K562 (cell line): Measurements from ENCODE around the gene KIF20B. TPM values are rescaled to one million over a fixed set of nuclear protein-coding genes. Genes with fewer than 3 reads are reported as not detected.

Source experiments
- ATAC-seq: fragments of 200-7000 bp; cut with Tn5 transposase; 3 replicates; pipeline ENCODE4 v1.9.1; 2020; ENCODE audit warnings: moderate library complexity
- Bru-seq: library from RNA; stranded (reverse); fragments of 400-500 nt; gene quantifications from one replicate; lab custom pipeline; 2021; lab: Mats Ljungman, UMichigan
- BruChase-seq, 2 experiments: library from RNA; stranded (reverse); fragments of 400-500 nt; gene quantifications; one replicate each; lab custom pipeline; 2021; lab: Mats Ljungman, UMichigan
- BruUV-seq: library from RNA; stranded (reverse); fragments of 400-500 nt; replicated peaks from 2 replicates; lab custom pipeline; 2021; lab: Mats Ljungman, UMichigan
- CTCF ChIA-PET: fragments of 300-600 bp; formaldehyde crosslinking; extraction: SDS; loops from one replicate; lab custom pipeline; 2021; ENCODE audit warnings: low intra/inter-chr PET ratio; lab: Yijun Ruan, JAX
- POLR2A ChIA-PET: fragments of 300-600, 350-650 bp; sonication (Branson Sonifier 250); formaldehyde crosslinking; extraction: SDS; loops from one replicate; lab custom pipeline; 2021; ENCODE audit warnings: antibody characterized with exemption, inconsistent platforms; lab: Yijun Ruan, JAX
- DNase-seq, 4 experiments: peaks; one replicate each; pipeline versions ENCODE4 v3.0.0 to v3.0.0-alpha.2; 2011 to 2018; ENCODE audit warnings: low spot score in 3 of 4, mixed read lengths in 3 of 4; ENCODE audit errors: extremely low read depth in 1 of 4
- FAIRE-seq: peaks from 2 replicates; lab custom pipeline; 2011; peaks lifted over from hg19 to GRCh38; lab: Jason Lieb, UNC
- H2AFZ ChIP-seq: 2 replicates; pipeline ENCODE4 v1.6.0; 2011; ENCODE audit warnings: low read depth, low read length, control low read depth, inconsistent platforms
- H3K27ac ChIP-seq: fragments of 200-600 bp; 3 replicates; pipeline ENCODE4 v1.8.0; 2011; ENCODE audit warnings: low read depth, mild to moderate bottlenecking, control low read depth, inconsistent platforms, low read length, moderate library complexity, mixed read lengths; ENCODE audit errors: extremely low read depth
- H3K27me3 ChIP-seq, 2 experiments: fragments of 300-600 bp in 1 of 2; 2 replicates in 1 of 2; 3 replicates in 1 of 2; pipeline versions ENCODE4 v1.6.0 to v1.8.0; 2011; ENCODE audit warnings: inconsistent platforms in 2 of 2, low read length in 2 of 2, mild to moderate bottlenecking in 1 of 2, mixed read lengths in 1 of 2, moderate library complexity in 1 of 2; ENCODE audit not compliant: control insufficient read depth in 2 of 2, insufficient read depth in 2 of 2
- H3K36me3 ChIP-seq: fragments of 300-600 bp; 3 replicates; pipeline ENCODE4 v1.8.0; 2011; ENCODE audit warnings: mild to moderate bottlenecking, low read length, inconsistent platforms; ENCODE audit not compliant: control insufficient read depth, insufficient read depth
- H3K4me1 ChIP-seq, 2 experiments: fragments of 200-600 bp in 1 of 2; replicated peaks in 1 of 2; 2 replicates in 1 of 2; 3 replicates in 1 of 2; pipeline versions ENCODE4 v1.5.1 to v1.8.0; 2011; ENCODE audit warnings: inconsistent platforms in 2 of 2, low read length in 2 of 2, mild to moderate bottlenecking in 1 of 2, mixed read lengths in 1 of 2, moderate library complexity in 1 of 2; ENCODE audit not compliant: control insufficient read depth in 2 of 2, insufficient read depth in 2 of 2
- H3K4me2 ChIP-seq: 2 replicates; pipeline ENCODE4 v1.6.1; 2011; ENCODE audit warnings: low read length, control low read depth, inconsistent platforms, mixed read lengths; ENCODE audit not compliant: insufficient read depth
- H3K4me3 ChIP-seq: fragments of 200-600 bp; sonication (generic), shearing (Covaris generic); 2 replicates; pipeline ENCODE4 v1.5.1; 2016; ENCODE audit warnings: control low read depth, inconsistent platforms
- H3K79me2 ChIP-seq: fragments of 200-600 bp; 3 replicates; pipeline ENCODE4 v1.8.0; 2011; ENCODE audit warnings: low read length, inconsistent platforms; ENCODE audit not compliant: control insufficient read depth, insufficient read depth
- H3K9ac ChIP-seq, 2 experiments: 2 replicates each; pipeline versions ENCODE4 v1.6.0 to v1.6.1; 2011; ENCODE audit warnings: low read depth in 2 of 2, low read length in 2 of 2, control low read depth in 1 of 2, inconsistent platforms in 1 of 2, mild to moderate bottlenecking in 1 of 2, mixed read lengths in 1 of 2; ENCODE audit not compliant: insufficient read depth in 1 of 2
- H3K9me1 ChIP-seq: one replicate; pipeline ENCODE4 v1.6.0; 2011; ENCODE audit warnings: inconsistent platforms, mild to moderate bottlenecking, low read length, moderate library complexity; ENCODE audit not compliant: control insufficient read depth, insufficient read depth
- H3K9me3 ChIP-seq: replicated peaks from 2 replicates; pipeline ENCODE4 v1.5.1; 2011; ENCODE audit warnings: low read depth, low read length, inconsistent platforms; ENCODE audit not compliant: control insufficient read depth, insufficient read depth
- H4K20me1 ChIP-seq: replicated peaks from 2 replicates; pipeline ENCODE4 v1.6.1; 2011; ENCODE audit warnings: low read length, inconsistent platforms, mixed read lengths; ENCODE audit not compliant: control insufficient read depth, insufficient read depth
- E2F6 ChIP-seq, 2 experiments: IDR thresholded peaks; 2 replicates each; pipeline ENCODE4 v1.6.1; 2011; ENCODE audit warnings: borderline replicate concordance in 1 of 2, control low read depth in 1 of 2, low read depth in 1 of 2, low read length in 1 of 2, mild to moderate bottlenecking in 1 of 2, mixed read lengths in 1 of 2, moderate library complexity in 1 of 2; ENCODE audit not compliant: insufficient read depth in 1 of 2, insufficient read length in 1 of 2, poor library complexity in 1 of 2, severe bottlenecking in 1 of 2; ENCODE audit errors: extremely low read depth in 1 of 2
- GABPB1 ChIP-seq: sonication (generic); formaldehyde crosslinking; IDR thresholded peaks from 2 replicates; pipeline ENCODE4 v1.8.0; 2022; ENCODE audit warnings: mild to moderate bottlenecking, missing genetic modification reagents
- GATAD2B ChIP-seq: fragments of 450-650 bp; IDR thresholded peaks from 2 replicates; pipeline ENCODE4 v1.6.1; 2017; ENCODE audit warnings: mild to moderate bottlenecking, borderline replicate concordance
- JUN ChIP-seq, 2 experiments: sonication (generic) in 1 of 2; formaldehyde crosslinking in 1 of 2; IDR thresholded peaks; 2 replicates each; pipeline versions ENCODE4 v1.6.1 to v1.8.0; 2012 to 2022; ENCODE audit warnings: borderline replicate concordance in 2 of 2, mild to moderate bottlenecking in 2 of 2, improper control_type of control experiment in 1 of 2, low read depth in 1 of 2, low read length in 1 of 2, missing genetic modification reagents in 1 of 2
- MECOM ChIP-seq: fragments of 250-450 bp; sonication (Bioruptor Pico); IDR thresholded peaks from 2 replicates; pipeline ENCODE4 v1.8.0; 2022; ENCODE audit warnings: inconsistent platforms
- NFE2 ChIP-seq: IDR thresholded peaks from 2 replicates; pipeline ENCODE4 v1.6.1; 2014; ENCODE audit warnings: antibody characterized with exemption, low read depth
- NKRF ChIP-seq: fragments of 450-650 bp; IDR thresholded peaks from 2 replicates; pipeline ENCODE4 v1.6.1; 2016; ENCODE audit warnings: borderline replicate concordance
- SMARCC2 ChIP-seq: fragments of 450-650 bp; IDR thresholded peaks from 2 replicates; pipeline ENCODE4 v1.6.1; 2017; ENCODE audit warnings: antibody characterized with exemption, moderate library complexity, mild to moderate bottlenecking, low read depth
- SUPT5H ChIP-seq: fragments of 450-650 bp; IDR thresholded peaks from 2 replicates; pipeline ENCODE4 v1.6.1; 2016
- ZBTB1 ChIP-seq: sonication (generic); formaldehyde crosslinking; IDR thresholded peaks from 2 replicates; pipeline ENCODE4 v1.8.1; 2023; ENCODE audit warnings: missing genetic modification reagents, low read depth, mild to moderate bottlenecking, borderline replicate concordance
- ZNF134 ChIP-seq: fragments of 250-450 bp; sonication (Bioruptor Pico); conservative IDR thresholded peaks from 2 replicates; pipeline ENCODE4 v1.4.0; 2020
- WGBS: fragments of 100-300 bp; shearing (Covaris generic); methylation state at CpG from one replicate; pipeline ENCODE4 v1.1.6; 2016; ENCODE audit warnings: low coverage, mixed read lengths; ENCODE audit not compliant: insufficient coverage; ENCODE audit errors: missing lambda C conversion rate; 5-methylcytosine and 5-hydroxymethylcytosine counted together
- in situ Hi-C: fragments of 300-500 bp; cut with MboI; formaldehyde crosslinking; loops from 4 replicates; pipeline ENCODE4 v1.15.0; 2018; ENCODE audit warnings: inconsistent platforms, mixed read lengths
- intact Hi-C: fragments of 100-400 bp; cut with micrococcal nuclease; formaldehyde crosslinking; loops from 2 replicates; pipeline ENCODE4 v1.14.2; 2022
- long read RNA-seq, 3 experiments: library from polyadenylated mRNA in 2 of 3; library from RNA in 1 of 3; unstranded in 2 of 3; stranded (forward) in 1 of 3; transcript quantifications; one replicate each; pipeline ENCODE4 v2.0.0, GENCODE V29; 2019 to 2022
- polyA minus RNA-seq, 3 experiments: library from RNA; depleted of rRNA, polyadenylated mRNA; stranded (reverse); fragments of >200 nt; gene quantifications; 2 replicates each; pipeline ENCODE4 v1.2.3, GENCODE V29; 2011
- polyA plus RNA-seq, 8 experiments: library from polyadenylated mRNA; depleted of rRNA in 4 of 8; stranded (reverse) in 5 of 8; unstranded in 3 of 8; fragments of >200 nt; fragmentation: Nextera tagmentation in 2 of 8; fragmentation: Illumina TruSeq in 1 of 8; extraction: Ambion mirVana in 2 of 8; extraction: Trizol in 1 of 8; gene quantifications; 2 replicates each; pipeline versions ENCODE4 v1.2.1 to v1.2.3, GENCODE V29; 2011 to 2014; ENCODE audit warnings: inconsistent platforms in 1 of 8, missing spikeins in 1 of 8
- total RNA-seq, 7 experiments: library from RNA; depleted of rRNA in 6 of 7; stranded (reverse); fragments of >200 nt in 6 of 7; fragmentation: Illumina TruSeq in 2 of 7; extraction: Trizol in 2 of 7; gene quantifications; 2 replicates each; pipeline versions ENCODE4 v1.2.1 to v1.2.3, GENCODE V29; 2011 to 2021; ENCODE audit warnings: low replicate concordance in 1 of 7

The KIF20B gene
- total RNA-seq (2011; cell fraction: chromatin; rRNA removed; ENCODE audit: low replicate concordance): 22.8 and 62.2 TPM in 2 replicates
- 3.0 and 4.6 TPM in 2 replicates for total RNA-seq (2011; cell fraction: nucleolus; rRNA removed)
- 8.4 and 13.4 TPM in 2 replicates for total RNA-seq (2011; cell fraction: nucleoplasm; rRNA removed)
- total RNA-seq (2014; rRNA removed): 16.4 and 18.6 TPM in 2 replicates
- 46.9 and 57.2 TPM in 2 replicates for total RNA-seq (2014; rRNA removed; fragmentation: Illumina TruSeq; extraction: Trizol)
- total RNA-seq (2015; rRNA removed; fragmentation: Illumina TruSeq; extraction: Trizol): 42.4 and 46.3 TPM in 2 replicates
- 45.9 and 47.6 TPM in 2 replicates for total RNA-seq (2021)
- polyA plus RNA-seq (2011; rRNA removed): 14.9 and 19.1 TPM in 2 replicates
- polyA plus RNA-seq (2011; cell fraction: cytosol; rRNA removed): 1.1 and 3.3 TPM in 2 replicates
- polyA plus RNA-seq (2011; cell fraction: nucleus; rRNA removed): 5.9 and 9.0 TPM in 2 replicates
- 13.1 and 18.1 TPM in 2 replicates for polyA plus RNA-seq (2012)
- polyA plus RNA-seq (2014; fragmentation: Illumina TruSeq; extraction: Trizol): 25.1 and 32.2 TPM in 2 replicates
- 10 to 100 TPM; 32.9 to 56.5 TPM for polyA plus RNA-seq (2014; fragmentation: Nextera tagmentation; extraction: Ambion mirVana)
- polyA plus RNA-seq (2014; rRNA removed): 14.6 and 18.7 TPM in 2 replicates
- polyA minus RNA-seq (2011; rRNA and poly(A)+ RNA removed): 49.5 and 66.4 TPM in 2 replicates
- polyA minus RNA-seq (2011; cell fraction: cytosol; rRNA and poly(A)+ RNA removed): 6.5 and 10.0 TPM in 2 replicates
- polyA minus RNA-seq (2011; cell fraction: nucleus; rRNA and poly(A)+ RNA removed): 9.0 and 19.9 TPM in 2 replicates
- percentile 86 among the genes with signal in this experiment for Bru-seq, nascent RNA
- BruChase-seq, experiment 1, labeled RNA remaining after a 2-hour chase: percentile 90 among the genes with signal in this experiment
- BruChase-seq, experiment 2, labeled RNA remaining after a 6-hour chase: percentile 90 among the genes with signal in this experiment
- long read RNA-seq, experiment 1, full-length matches to known transcripts: 2 of 129 reads
- long read RNA-seq, experiment 1, partial matches to known transcripts: 111 of 129 reads
- long read RNA-seq, experiment 1, other reads (novel, unspliced or antisense): 16 of 129 reads
- long read RNA-seq, experiment 2, partial matches to known transcripts: 6 of 16 reads
- long read RNA-seq, experiment 2, other reads (novel, unspliced or antisense): 10 of 16 reads
- long read RNA-seq, experiment 3, partial matches to known transcripts: 45 of 48 reads
- long read RNA-seq, experiment 3, other reads (novel, unspliced or antisense): 3 of 48 reads

- in situ Hi-C loops: no loop called here
- peak within 1 kb of the TSS; percentile 97 for H3K4me2 ChIP-seq
- peak within 1 kb of the TSS; percentile 98 for H2AFZ ChIP-seq
- WGBS: under 1% methylated on average over 36 of the region's 48 CpGs
- DNase-seq (peak; percentile 89 to 94 (median 90)), ATAC-seq (peak; percentile 90), FAIRE-seq (peak; percentile 87)
- intact Hi-C loops: loop anchor here (1.0 kb wide), 1 partner anchor 57 kb away; no protein-coding TSS in a partner anchor
- H4K20me1 ChIP-seq: no peaks in the 10 kb centered on the region; the same call in 1 of the 2 replicates
- H3K79me2 ChIP-seq: peaks cover 55% of the 10 kb centered on the region
- peak within 1 kb of the TSS; percentile 68 for H3K4me3 ChIP-seq
- ChIA-PET CTCF (interaction anchor here (0.9 kb wide), 1 partner anchor 57 kb away, joined by 5 read pairs; no protein-coding TSS in a partner anchor), POLR2A (interaction anchor here (0.6 to 1.4 kb wide), 9 partner anchors 9 to 1359 kb away, joined by 3 to 7 read pairs (median 4); no protein-coding TSS in a partner anchor)
- H3K9ac ChIP-seq: peak within 1 kb of the TSS; percentile 92 to 97
- no peaks in the 10 kb centered on the region for H3K9me3 ChIP-seq
- H3K9me1 ChIP-seq: no peaks in the 10 kb centered on the region
- H3K4me1 ChIP-seq: peaks cover 0 to 5% of the 10 kb centered on the region in 2 experiments; a peak in 2 of 5 replicates
- H3K36me3 ChIP-seq: peaks cover 6% of the 10 kb centered on the region; the same call in 1 of the 3 replicates
- H3K27ac ChIP-seq: peak within 1 kb of the TSS; percentile 98
- TSS peak; percentile 69 for BruUV-seq
- H3K27me3 ChIP-seq: no peaks in the 10 kb centered on the region
- TF ChIP-seq GATAD2B (peak; percentile 29; the same call in 1 of the 2 replicates), NFE2 (0 out of 2 replicates have a peak, but pooled peaks have one; percentile 11), SMARCC2 (peak; percentile 34; the same call in 1 of the 2 replicates), ZBTB1 (CRISPR knock-in tag) (peak; percentile 58; the same call in 1 of the 2 replicates), MECOM (CRISPR knock-in tag) (no peak), GABPB1 (peak; percentile 91), E2F6 (IDR thresholded peaks at IDR 0.05; ENCODE audit: borderline replicate concordance in 1 of 2, extremely low read depth in 1 of 2, insufficient read depth in 1 of 2, insufficient read length in 1 of 2, low read depth in 1 of 2, low read length in 1 of 2, poor library complexity in 1 of 2, severe bottlenecking in 1 of 2) (peak in 1 of 2 experiments; percentile 14), NKRF (peak; percentile 93), JUN (IDR thresholded peaks at IDR 0.05; ENCODE audit: borderline replicate concordance, low read depth, low read length) (peak; percentile 61; the same call in 1 of the 2 replicates), JUN (CRISPR knock-in tag; IDR thresholded peaks at IDR 0.05; ENCODE audit: borderline replicate concordance) (no peak), SUPT5H (peak; percentile 94), ZNF134 (CRISPR knock-in tag) (no peak)
These were observed at the start of gene KIF20B for GRCh38 chr10:89701242-89702120. Gene KIF20B (plus strand): TSS chr10:89701590. CDS start chr10:89705295, 3,705 bp downstream.
